ENCODE results near the gene DENND2A. TPM values are rescaled to one million over a fixed set of nuclear protein-coding genes. Genes with fewer than 3 reads are reported as not detected.
"Not testable (repeated sequence)": the region's sequence is repeated elsewhere in the genome, so short reads cannot be mapped to it uniquely, and the experiment has no call there.

The DENND2A gene
- total and polyA plus RNA-seq, 4 donors: 1.2 to 7.4 (median 2.3) TPM

DNA sequence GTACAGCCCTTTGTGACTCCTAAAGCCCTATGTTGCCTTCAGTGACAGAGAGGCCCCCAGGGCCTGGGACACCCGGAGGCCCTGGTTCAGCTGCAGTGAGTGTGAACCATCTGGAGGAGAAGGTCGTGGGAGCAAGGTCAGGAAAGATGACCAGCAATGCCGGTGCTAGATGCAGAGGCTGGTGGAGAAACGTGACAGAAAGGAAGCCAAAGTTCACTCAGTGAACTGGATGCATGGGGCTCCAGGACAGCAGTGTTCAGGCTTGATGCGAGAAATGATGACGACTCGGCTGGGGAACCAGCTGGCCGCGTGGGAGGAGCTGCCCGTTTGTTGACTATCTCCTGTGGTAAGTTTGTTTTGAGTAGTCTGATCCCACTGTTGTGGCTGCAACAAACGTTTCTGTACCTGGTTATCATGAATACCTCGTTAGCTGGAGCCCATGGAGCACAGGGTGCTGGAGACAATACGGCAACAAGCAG is 107.2 kb downstream of the DENND2A start:
- DNase-seq (ENCODE audit: low spot score): no peak
- 32% methylated on average over 13 of the region's 13 CpGs for WGBS
- no peaks in the 10 kb centered on the region for H3K4me1 ChIP-seq (ENCODE audit: control insufficient read depth in 4 of 4, insufficient read depth in 4 of 4, low read length in 3 of 4)
- H3K9me3 ChIP-seq (ENCODE audit: control insufficient read depth in 4 of 4, low read length in 3 of 4): no peaks in the 10 kb centered on the region
- no peak overlapping the region for H3K27ac ChIP-seq (ENCODE audit: low read depth in 1 of 2, low read length in 2 of 2)
- H3K36me3 ChIP-seq (ENCODE audit: control insufficient read depth in 4 of 4, insufficient read depth in 3 of 4, low read depth in 1 of 4, low read length in 3 of 4): no peaks in the 10 kb centered on the region
- no peak overlapping the region for H3K9ac ChIP-seq (ENCODE audit: low read depth in 1 of 2, low read length in 2 of 2)
- TF ChIP-seq EGR1 (IDR thresholded peaks at IDR 0.05; ENCODE audit: low read depth in 2 of 2) (peak in 1 of 2 donors; percentile 58), YY1 (IDR thresholded peaks at IDR 0.05) (no peak), FOXA1 (IDR thresholded peaks at IDR 0.05) (no peak), JUND (IDR thresholded peaks at IDR 0.05) (no peak), RXRA (IDR thresholded peaks at IDR 0.05) (peak; percentile 47 to 72), HNF4A (conservative IDR thresholded peaks at IDR 0.05) (peak; percentile 16 to 31), CTCF (IDR thresholded peaks at IDR 0.05; ENCODE audit: low read depth, low read length, missing input control) (no peak), GABPA (IDR thresholded peaks at IDR 0.05 in 1 of 2, conservative IDR thresholded peaks at IDR 0.05 in 1 of 2) (no peak), SP1 (IDR thresholded peaks at IDR 0.05) (peak; percentile 71), NR2F2 (IDR thresholded peaks at IDR 0.05) (peak; percentile 73), FOXA2 (IDR thresholded peaks at IDR 0.05) (no peak)
- TF ChIP-seq, protein P1, sequence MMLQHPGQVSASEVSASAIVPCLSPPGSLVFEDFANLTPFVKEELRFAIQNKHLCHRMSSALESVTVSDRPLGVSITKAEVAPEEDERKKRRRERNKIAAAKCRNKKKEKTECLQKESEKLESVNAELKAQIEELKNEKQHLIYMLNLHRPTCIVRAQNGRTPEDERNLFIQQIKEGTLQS (IDR thresholded peaks at IDR 0.05): no peak
- H3K27me3 ChIP-seq (ENCODE audit: control insufficient read depth in 4 of 4, insufficient read depth in 4 of 4, low read length in 3 of 4): no peaks in the 10 kb centered on the region
- H3K4me3 ChIP-seq (ENCODE audit: low read depth in 1 of 3, low read length in 3 of 3): no peak overlapping the region

DNA sequence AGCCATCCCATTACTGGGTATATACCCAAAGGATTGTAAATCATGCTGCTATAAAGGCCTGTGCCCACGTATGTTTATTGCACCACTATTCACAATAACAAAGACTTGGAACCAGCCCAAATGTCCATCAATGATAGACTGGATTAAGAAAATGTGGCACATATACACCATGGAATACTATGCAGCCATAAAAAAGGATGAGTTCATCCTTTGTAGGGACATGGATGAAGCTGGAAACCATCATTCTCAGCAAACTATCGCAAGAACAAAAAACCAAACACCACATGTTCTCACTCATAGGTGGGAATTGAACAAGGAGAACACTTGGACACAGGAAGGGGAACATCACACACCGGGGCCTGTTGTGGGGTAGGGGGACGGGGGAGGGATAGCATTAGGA is 111.2 kb downstream of the DENND2A start:
- not testable (repeated sequence) for H3K9ac ChIP-seq (ENCODE audit: low read depth in 1 of 2, low read length in 2 of 2); DNase-seq (ENCODE audit: low spot score); H3K36me3 ChIP-seq (ENCODE audit: control insufficient read depth in 4 of 4, insufficient read depth in 3 of 4, low read depth in 1 of 4, low read length in 3 of 4); H3K27ac ChIP-seq (ENCODE audit: low read depth in 1 of 2, low read length in 2 of 2); H3K4me1 ChIP-seq (ENCODE audit: control insufficient read depth in 4 of 4, insufficient read depth in 4 of 4, low read length in 3 of 4); H3K4me3 ChIP-seq (ENCODE audit: low read depth in 1 of 3, low read length in 3 of 3); H3K9me3 ChIP-seq (ENCODE audit: control insufficient read depth in 4 of 4, low read length in 3 of 4); H3K27me3 ChIP-seq (ENCODE audit: control insufficient read depth in 4 of 4, insufficient read depth in 4 of 4, low read length in 3 of 4)
- 89% methylated on average over 4 of the region's 4 CpGs for WGBS

DNA sequence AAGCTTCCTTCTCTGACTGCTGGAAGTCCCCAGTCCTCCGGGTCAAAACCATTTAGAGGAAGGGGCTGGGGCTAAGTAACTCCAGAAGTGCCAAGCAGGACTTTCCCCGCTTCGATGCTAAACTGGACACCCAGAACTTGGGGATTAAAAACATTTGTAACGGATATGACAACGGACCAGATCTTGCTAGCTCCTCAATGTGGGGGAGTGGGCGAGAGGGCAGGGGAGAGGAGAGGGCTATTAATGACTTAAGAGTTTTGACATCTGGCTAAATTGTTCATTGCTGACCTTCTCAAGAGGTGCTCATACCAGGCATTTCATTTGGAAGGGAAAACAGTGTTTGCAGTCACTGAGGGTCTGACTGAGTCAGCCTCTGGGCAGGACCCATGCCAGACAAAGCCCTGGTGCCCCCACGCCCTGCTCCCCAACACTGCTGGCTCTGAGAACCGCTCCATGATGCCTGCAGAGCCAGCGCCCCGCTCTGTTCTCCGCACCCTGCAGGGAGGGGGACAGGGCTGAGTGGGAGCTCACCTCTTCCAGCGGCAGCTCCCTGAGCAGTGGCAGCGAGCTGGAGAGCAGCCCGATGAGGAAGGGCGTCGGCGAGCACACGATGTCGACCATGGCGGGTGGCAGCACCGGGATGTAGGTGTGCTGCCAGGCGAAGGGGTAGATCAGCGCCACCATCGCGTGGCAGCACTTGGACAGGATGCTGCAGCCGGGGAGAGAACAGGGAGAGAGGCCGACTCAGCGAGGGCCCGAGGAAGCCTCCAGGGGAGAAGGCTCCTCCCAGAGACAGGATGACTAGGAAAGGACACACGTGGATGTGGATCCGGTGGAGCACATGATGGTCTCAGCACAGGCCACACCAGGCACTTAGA is 113.6 kb downstream of the DENND2A start:
- no peak overlapping the region for H3K9ac ChIP-seq (ENCODE audit: low read depth in 1 of 2, low read length in 2 of 2)
- H3K27me3 ChIP-seq (ENCODE audit: control insufficient read depth in 4 of 4, insufficient read depth in 4 of 4, low read length in 3 of 4): no peaks in the 10 kb centered on the region
- TF ChIP-seq YY1 (IDR thresholded peaks at IDR 0.05) (no peak), HNF4G (IDR thresholded peaks at IDR 0.05) (no peak), JUND (IDR thresholded peaks at IDR 0.05) (no peak), ZBTB33 (IDR thresholded peaks at IDR 0.05) (no peak), REST (IDR thresholded peaks at IDR 0.05) (no peak), FOXA1 (IDR thresholded peaks at IDR 0.05) (no peak), EGR1 (IDR thresholded peaks at IDR 0.05; ENCODE audit: low read depth in 2 of 2) (no peak), CTCF (IDR thresholded peaks at IDR 0.05; ENCODE audit: low read depth, low read length, missing input control) (no peak), GABPA (IDR thresholded peaks at IDR 0.05 in 1 of 2, conservative IDR thresholded peaks at IDR 0.05 in 1 of 2) (no peak), RXRA (IDR thresholded peaks at IDR 0.05) (no peak)
- TF ChIP-seq, protein P1 (IDR thresholded peaks at IDR 0.05): no peak
- 87% methylated on average over 31 of the region's 31 CpGs for WGBS
- DNase-seq (ENCODE audit: low spot score): no peak
- H3K4me3 ChIP-seq (ENCODE audit: low read depth in 1 of 3, low read length in 3 of 3): no peak overlapping the region
- H3K36me3 ChIP-seq (ENCODE audit: control insufficient read depth in 4 of 4, insufficient read depth in 3 of 4, low read depth in 1 of 4, low read length in 3 of 4): no peaks in the 10 kb centered on the region
- no peaks in the 10 kb centered on the region for H3K9me3 ChIP-seq (ENCODE audit: control insufficient read depth in 4 of 4, low read length in 3 of 4)
- no peaks in the 10 kb centered on the region for H3K4me1 ChIP-seq (ENCODE audit: control insufficient read depth in 4 of 4, insufficient read depth in 4 of 4, low read length in 3 of 4)
- no peak overlapping the region for H3K27ac ChIP-seq (ENCODE audit: low read depth in 1 of 2, low read length in 2 of 2)

Data from liver (tissue), 9 donors.